Hepatic stellate cell (primary cell): ENCODE data around the gene MYL11.

Source experiments
- DNase-seq: peaks from one replicate; pipeline ENCODE4 v3.0.0; 2011; ENCODE audit warnings: low spot score

Gene MYL11

GRCh38 chr16:30421010-30421409, 46.4 kb downstream of the MYL11 start:
- DNase-seq = no peak
